Measurements from ENCODE around the gene ARL5A.

ARL5A gene

DNA sequence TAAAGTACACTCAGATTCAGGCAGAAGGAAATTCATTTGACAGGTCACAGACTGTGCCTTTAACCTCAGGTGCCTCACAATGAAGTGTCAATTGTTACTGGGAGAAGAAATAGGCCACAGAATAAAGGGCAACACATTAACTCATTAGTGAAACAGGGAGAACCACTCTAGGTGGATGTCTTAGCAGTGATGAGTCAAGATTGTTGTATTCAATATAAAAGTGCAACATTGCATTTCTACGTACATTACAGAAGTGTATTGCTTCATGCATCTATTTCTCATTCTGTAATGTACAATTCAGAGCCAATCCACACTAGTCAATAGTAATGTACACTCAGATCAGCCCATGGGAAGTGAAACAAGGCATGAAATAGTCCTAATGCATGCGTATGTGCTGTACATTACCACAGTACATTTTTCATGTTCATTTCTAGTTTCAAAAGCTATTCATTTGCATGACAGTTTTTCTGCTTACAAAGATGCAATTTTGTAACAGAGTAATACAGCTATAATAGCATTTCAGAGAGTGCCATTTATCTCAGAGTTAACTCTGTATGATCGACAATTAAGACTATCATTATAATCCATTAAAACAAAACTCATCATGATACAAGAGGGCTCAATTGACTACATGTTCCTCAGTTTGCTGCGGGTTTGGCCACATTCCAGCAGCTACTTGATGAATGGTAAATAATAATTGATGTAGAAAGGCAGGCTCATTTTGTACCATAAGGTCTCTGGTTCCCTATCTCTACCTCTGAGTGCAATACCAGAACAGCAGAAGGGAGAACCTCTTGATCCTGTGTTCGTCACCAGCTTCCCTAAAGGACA lies 12.2 kb upstream of the ARL5A start:
- DNase-seq (ENCODE audit: low read depth in 2 of 2) = no peak

DNA sequence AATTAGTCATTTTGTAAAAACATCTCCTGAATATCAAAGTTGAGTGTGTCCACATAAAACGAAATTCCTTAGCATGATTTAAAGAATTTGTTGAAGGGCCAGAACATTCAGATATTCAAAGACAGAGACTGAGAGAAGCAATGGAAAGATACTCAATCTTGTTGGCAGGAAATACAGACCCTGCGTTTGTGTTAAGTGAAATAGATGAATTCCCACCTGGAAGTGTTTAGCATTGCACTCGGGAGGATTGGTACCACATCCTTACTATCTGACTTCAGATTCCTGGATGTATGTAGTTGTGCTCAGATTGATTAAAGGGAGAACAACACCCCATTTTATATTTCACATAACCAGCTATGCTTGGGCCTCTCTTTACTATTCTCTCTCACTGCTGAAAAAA lies 9.7 kb upstream of the ARL5A start:
- DNase-seq (ENCODE audit: low read depth in 2 of 2) = no peak

- no peak for DNase-seq (ENCODE audit: low read depth in 2 of 2)
Measured at GRCh38 chr2:151833984-151834383, 5.8 kb upstream of the ARL5A start.

GRCh38 chr2:151830961-151831360 lies 2.7 kb upstream of the ARL5A start:
- DNase-seq (ENCODE audit: low read depth in 2 of 2) = no peak

DNA sequence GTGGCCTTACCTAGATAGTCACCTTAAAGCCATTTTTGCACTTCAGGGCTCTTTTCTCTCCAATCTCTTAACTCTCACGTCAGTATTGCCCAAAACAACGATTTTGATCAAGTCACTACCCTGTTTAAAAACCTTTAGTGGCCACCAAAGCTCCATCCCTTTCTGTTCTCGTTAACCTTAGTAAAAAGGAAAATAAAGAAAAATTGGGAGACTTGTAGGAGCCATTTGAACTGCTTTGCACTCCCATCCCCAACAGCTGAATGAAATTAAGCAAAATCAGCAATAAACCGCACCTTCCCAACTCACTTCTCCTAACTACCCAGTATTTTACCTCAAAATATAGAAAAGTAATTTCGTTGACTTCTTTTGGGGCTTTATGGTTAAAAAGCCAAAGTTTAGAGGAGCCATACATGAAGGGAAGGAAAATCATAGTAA lies 686 bp upstream of the ARL5A start:
- no peak for DNase-seq (ENCODE audit: low read depth in 2 of 2)

GRCh38 chr2:151827564-151828142 lies 568 bp downstream of the ARL5A start:
- DNase-seq (ENCODE audit: low read depth in 2 of 2) = peak in 1 of 2 donors; percentile 4

DNA sequence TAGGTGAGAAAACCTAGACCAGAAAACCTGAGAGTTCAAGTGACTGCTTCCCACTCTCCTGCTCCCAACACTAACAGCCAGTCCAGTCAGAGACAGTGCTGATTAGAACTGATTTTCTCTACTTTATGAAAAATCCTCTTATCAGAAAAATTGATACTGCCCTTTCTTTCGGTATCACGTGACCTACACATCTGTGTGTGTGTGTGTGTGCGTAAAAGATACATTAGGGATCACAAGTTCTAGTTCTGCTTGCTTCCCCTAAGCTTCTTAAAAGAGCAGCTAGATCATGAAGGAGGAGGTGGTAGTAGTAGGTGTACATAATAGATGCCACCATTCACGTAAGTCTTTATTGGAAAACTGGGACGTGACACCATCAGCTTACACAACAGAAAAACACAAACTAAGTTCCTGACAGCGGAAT lies 1.5 kb downstream of the ARL5A start:
- no peak for DNase-seq (ENCODE audit: low read depth in 2 of 2)

- DNase-seq (ENCODE audit: low read depth in 2 of 2) = no peak
Measured at GRCh38 chr2:151824886-151825285, 3.3 kb downstream of the ARL5A start.

GRCh38 chr2:151823651-151824050 lies 4.6 kb downstream of the ARL5A start:
- DNase-seq (ENCODE audit: low read depth in 2 of 2) = no peak

- DNase-seq (ENCODE audit: low read depth in 2 of 2) = no peak
Measured at GRCh38 chr2:151819920-151820319, 8.3 kb downstream of the ARL5A start.

DNA sequence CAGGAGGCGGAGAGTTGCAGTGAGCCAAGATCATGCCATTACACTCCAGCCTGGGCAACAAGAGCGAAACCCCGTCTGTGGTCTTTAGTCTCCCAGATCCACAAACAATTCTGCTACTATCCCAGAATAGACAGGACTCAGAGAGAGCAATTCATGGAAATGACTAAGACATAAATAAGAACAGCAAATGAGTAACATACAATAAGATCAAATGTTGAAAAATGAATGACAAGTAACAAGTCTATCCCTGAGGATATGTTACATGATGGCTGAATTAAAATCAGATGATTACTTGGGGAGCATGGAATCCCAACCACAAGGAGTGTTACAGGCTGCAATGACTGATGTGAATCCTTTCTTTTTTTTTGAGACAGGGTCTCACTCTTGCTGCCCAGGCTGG lies 10.3 kb downstream of the ARL5A start:
- DNase-seq (ENCODE audit: low read depth in 2 of 2) = no peak

DNA sequence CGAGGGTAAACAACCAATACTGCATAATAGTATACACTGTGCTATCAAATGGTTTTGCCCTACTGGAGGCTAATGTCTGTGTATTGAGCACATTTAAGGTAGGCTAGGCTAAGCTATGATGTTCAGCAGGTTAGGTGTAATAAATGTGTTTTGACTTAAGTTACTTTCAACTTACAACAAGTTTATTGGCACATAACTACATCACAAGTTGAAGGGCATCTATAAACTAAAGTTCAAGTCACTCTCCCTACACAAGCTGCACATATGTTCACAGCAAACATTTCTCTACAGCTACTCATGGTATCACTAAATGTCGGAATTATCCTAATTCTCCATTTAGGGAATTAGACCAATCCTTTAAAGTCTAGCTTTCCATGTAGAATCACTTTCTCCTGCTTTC lies 11.4 kb downstream of the ARL5A start:
- DNase-seq (ENCODE audit: low read depth in 2 of 2) = no peak

DNA sequence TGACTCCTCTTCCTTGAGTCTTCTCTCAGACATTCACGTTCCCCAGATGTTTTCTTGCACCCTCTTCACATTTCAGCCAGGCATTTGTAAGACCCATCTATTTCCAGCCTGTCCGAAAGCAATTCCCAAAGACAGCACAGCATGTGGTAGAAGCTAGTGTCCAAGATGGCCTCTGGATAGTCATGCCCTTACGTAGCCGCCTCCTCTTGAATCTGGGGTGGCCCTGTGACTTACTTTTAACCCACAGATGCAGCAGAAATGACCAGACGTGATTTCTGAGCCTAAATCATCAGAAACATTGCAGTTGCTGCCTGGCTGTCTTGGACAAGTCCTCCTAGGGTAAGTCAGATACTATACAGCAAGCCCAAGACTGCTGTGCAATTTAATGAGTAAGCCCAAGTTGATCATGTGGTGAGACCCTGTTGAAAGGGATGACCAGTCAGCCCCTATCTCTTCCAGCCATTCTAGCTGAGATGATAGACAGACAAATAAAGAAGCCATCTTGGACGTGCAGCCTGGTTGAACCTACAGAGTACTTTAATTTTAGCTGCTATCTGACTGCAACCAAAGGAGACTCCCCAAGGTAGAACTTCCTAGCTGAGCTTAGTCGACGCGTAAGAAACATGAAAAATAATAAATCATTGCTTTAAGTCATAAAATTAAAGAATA lies 12.3 kb downstream of the ARL5A start:
- DNase-seq (ENCODE audit: low read depth in 2 of 2) = no peak

GRCh38 chr2:151810489-151810888 lies 17.7 kb downstream of the ARL5A start:
- no peak for DNase-seq (ENCODE audit: low read depth in 2 of 2)

- DNase-seq (ENCODE audit: low read depth in 2 of 2) = no peak
Measured at GRCh38 chr2:151809073-151809383, 19.2 kb downstream of the ARL5A start.

GRCh38 chr2:151808258-151809072 lies 19.8 kb downstream of the ARL5A start:
- no peak for DNase-seq (ENCODE audit: low read depth in 2 of 2)

- DNase-seq (ENCODE audit: low read depth in 2 of 2) = no peak
Measured at GRCh38 chr2:151805961-151806360, 22.3 kb downstream of the ARL5A start.

- DNase-seq (ENCODE audit: low read depth in 2 of 2) = no peak
Measured at GRCh38 chr2:151805343-151805742, 22.9 kb downstream of the ARL5A start.

DNA sequence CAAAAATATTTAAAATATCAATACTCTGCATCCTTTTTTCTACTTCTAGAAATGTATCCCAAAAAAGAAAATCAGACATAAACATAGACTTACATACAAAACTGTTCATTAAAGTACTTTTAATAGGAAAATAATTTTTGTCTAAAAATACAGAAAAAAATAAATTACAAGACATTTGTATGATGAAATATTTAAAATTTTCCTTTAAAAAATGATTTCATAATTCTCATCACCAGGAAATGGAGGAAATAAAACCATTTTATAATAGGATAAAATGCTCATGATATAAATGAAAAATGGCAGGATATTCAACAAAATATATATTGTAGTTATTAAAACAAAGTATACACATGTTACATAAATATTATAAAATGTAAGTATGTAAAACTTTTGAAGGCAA lies 24.4 kb downstream of the ARL5A start:
- DNase-seq (ENCODE audit: low read depth in 2 of 2) = no peak

DNA sequence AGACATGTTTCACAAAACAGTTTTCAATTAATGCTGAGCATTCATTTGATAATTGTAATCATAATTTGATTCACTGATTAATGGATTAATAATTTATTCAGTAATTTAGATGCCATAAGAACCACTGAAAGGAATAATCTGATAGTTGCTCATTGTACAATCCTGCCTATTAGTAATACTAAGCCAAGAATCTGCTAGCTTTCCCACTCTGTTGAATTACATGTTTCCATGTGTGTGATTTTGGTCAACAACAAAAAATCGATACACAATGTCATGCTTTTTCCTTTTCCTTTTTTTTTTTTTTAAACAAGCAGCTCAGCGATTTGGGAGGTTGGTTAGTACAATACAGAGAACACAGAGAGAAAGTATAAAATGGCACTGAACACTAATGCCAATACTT lies 25.9 kb downstream of the ARL5A start:
- DNase-seq (ENCODE audit: low read depth in 2 of 2) = no peak

DNA sequence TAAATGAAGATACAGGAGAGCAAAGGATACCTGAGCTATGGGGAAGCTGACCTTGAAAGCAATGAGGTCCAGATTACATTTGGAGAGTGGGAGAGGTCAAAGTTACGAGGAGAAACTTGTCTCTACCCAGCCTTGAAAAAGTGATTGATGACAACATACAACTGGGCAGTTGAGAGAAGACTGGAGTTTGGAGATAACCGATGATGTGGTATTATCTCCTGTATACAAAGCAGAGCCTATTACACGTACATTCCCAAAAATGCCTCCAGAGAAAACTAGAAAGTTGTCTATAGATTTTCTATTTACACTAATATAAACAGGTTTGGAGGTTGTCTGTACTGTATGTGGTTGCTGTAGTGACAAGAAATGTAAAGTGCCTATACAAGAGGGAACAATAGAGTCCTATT lies 28.3 kb downstream of the ARL5A start:
- no peak for DNase-seq (ENCODE audit: low read depth in 2 of 2)

DNA sequence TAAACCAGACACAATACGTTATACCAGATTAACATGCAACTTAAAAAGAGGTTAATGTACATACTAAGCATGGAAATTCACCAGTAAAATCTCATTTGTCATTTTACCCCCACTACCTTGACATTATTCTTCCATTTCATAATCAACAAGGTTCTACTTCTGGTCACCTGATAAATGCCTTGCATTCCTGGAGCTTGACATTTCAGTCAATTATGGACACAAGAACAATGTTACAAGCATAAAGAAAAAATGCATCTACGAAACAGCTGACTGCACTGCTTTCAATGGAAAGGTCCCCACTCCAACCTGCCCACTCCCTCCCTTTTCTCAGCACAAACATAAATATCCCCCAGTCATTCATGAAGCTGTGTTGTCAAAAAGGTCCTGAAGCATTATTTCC lies 31.4 kb downstream of the ARL5A start:
- DNase-seq (ENCODE audit: low read depth in 2 of 2) = no peak
